ENCODE measurements around the gene CFAP69. TPM values are rescaled to one million over a fixed set of nuclear protein-coding genes. Genes with fewer than 3 reads are reported as not detected.

The CFAP69 gene
- total RNA-seq, 1 donor from 2014 or later: 1.8 TPM

DNA sequence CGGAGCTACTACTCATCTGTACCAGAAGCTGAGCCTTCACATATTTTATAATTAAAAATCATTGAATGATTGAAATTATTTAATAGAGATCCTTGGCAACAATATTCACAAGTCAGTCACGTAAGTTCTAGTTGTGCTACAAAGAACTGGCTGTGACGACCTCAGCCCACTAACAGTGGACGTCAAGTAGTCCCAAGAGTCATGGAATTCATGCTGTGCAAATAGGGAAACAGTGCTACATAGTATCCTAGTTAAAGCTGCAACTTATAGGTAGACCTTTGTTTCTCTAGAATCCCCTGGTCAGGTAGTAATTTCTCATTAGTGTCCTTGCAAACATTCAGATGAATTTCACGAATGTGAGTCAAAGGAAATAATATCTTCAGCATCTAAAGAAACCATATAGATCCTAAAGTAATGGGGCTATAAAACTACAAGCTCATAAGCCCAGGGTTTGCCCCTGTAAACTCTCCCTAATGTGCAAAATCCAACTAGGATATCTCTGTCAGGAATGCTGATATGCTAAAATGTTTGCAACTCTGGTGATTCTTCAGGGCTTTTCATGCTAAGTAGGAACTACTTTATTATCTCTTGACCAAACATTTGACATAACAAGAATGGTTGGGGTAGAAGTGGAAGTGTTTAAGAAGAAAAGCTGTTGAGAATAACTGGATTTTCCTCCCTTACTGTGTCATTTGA, 31.2 kb downstream of the CFAP69 start:
- Mint-ChIP-seq H3K9me3 (ENCODE audit: unreplicated experiment) (no peaks in the 10 kb centered on the region), H3K36me3 (ENCODE audit: low read depth, unreplicated experiment) (no peaks in the 10 kb centered on the region), H3K4me3 (ENCODE audit: unreplicated experiment) (no peak overlapping the region), H3K27me3 (ENCODE audit: unreplicated experiment) (no peaks in the 10 kb centered on the region), H3K4me1 (ENCODE audit: unreplicated experiment) (no peaks in the 10 kb centered on the region), H3K27ac (ENCODE audit: unreplicated experiment) (no peak overlapping the region)
- TF ChIP-seq, protein P1, sequence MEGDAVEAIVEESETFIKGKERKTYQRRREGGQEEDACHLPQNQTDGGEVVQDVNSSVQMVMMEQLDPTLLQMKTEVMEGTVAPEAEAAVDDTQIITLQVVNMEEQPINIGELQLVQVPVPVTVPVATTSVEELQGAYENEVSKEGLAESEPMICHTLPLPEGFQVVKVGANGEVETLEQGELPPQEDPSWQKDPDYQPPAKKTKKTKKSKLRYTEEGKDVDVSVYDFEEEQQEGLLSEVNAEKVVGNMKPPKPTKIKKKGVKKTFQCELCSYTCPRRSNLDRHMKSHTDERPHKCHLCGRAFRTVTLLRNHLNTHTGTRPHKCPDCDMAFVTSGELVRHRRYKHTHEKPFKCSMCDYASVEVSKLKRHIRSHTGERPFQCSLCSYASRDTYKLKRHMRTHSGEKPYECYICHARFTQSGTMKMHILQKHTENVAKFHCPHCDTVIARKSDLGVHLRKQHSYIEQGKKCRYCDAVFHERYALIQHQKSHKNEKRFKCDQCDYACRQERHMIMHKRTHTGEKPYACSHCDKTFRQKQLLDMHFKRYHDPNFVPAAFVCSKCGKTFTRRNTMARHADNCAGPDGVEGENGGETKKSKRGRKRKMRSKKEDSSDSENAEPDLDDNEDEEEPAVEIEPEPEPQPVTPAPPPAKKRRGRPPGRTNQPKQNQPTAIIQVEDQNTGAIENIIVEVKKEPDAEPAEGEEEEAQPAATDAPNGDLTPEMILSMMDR (IDR thresholded peaks at IDR 0.05; ENCODE audit: unreplicated experiment): no peak
- DNase-seq (ENCODE audit: low spot score): no peak

DNA sequence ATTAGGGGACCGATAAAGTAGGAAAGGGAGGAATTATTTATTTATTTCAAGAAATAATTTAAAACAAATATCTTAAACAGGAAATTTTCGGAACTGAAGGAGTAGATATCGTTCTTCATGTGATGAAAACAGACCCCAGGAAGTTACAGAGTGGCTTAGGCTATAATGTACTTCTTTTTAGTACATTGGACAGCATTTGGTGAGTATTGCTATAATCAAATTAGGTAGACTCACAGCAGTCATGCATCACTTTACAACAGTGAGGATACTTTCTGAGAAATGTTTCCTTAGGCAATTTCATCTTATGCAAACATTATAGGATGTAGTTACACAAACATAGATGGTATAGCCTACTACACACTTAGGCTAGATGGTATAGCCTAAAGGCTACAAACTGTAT, 43.2 kb downstream of the CFAP69 start:
- peaks cover 5% of the 10 kb centered on the region for H3K4me1 Mint-ChIP-seq (ENCODE audit: unreplicated experiment)
- H3K36me3 Mint-ChIP-seq (ENCODE audit: low read depth, unreplicated experiment): no peaks in the 10 kb centered on the region

DNA sequence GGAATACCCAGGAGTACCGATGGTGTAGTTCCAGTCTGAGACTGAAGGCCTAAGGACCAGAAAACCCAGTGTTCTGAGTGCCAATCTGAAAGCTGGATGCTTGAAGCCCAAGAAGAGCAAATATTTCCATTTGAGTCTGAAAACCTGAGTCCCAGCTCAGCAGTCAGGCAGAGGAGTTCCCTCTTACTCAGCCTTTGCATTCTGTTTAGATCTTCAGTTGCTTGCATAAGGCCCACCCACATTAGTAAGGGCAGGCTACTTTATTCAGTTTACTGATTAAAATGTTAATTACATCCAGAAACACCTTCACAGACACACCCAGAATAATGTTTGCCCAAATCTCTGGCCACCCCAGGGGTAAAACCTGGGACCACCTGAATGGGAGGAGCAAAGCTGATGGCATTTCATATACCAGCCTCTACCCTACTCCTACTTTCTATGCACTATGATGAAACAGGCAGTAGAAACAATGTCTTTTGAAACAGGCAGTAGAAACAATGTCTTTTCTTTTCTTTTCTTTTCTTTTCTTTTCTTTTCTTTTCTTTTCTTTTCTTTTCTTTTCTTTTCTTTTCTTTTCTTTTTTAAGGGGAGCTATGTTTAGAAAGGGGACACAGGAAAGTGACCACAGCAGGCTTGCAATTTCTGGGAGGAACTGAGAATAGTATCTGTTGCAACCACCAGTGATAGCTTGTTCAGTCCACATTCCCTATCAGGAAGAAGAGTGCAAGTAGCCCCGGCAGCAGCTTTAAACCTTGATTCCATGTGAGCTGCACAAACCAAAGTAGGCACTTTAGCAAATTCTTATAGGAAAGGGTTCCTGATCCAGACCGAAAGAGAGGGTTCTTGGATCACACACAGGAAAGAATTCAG, 45.5 kb downstream of the CFAP69 start:
- Mint-ChIP-seq H3K36me3 (ENCODE audit: low read depth, unreplicated experiment) (peaks cover 5% of the 10 kb centered on the region), H3K4me3 (ENCODE audit: unreplicated experiment) (no peak overlapping the region), H3K27ac (ENCODE audit: unreplicated experiment) (no peak overlapping the region), H3K9me3 (ENCODE audit: unreplicated experiment) (no peaks in the 10 kb centered on the region), H3K27me3 (ENCODE audit: unreplicated experiment) (no peaks in the 10 kb centered on the region), H3K4me1 (ENCODE audit: unreplicated experiment) (peaks cover 3% of the 10 kb centered on the region)
- no peak for DNase-seq (ENCODE audit: low spot score)
- TF ChIP-seq, protein P1 (IDR thresholded peaks at IDR 0.05; ENCODE audit: unreplicated experiment): no peak

More for the DNA sequence above, 43.2 kb downstream of the CFAP69 start:
- Mint-ChIP-seq H3K4me3 (ENCODE audit: unreplicated experiment) (no peak overlapping the region), H3K9me3 (ENCODE audit: unreplicated experiment) (no peaks in the 10 kb centered on the region), H3K27ac (ENCODE audit: unreplicated experiment) (no peak overlapping the region), H3K27me3 (ENCODE audit: unreplicated experiment) (no peaks in the 10 kb centered on the region)
- TF ChIP-seq, protein P1 (IDR thresholded peaks at IDR 0.05; ENCODE audit: unreplicated experiment): no peak
- DNase-seq (ENCODE audit: low spot score): no peak

DNA sequence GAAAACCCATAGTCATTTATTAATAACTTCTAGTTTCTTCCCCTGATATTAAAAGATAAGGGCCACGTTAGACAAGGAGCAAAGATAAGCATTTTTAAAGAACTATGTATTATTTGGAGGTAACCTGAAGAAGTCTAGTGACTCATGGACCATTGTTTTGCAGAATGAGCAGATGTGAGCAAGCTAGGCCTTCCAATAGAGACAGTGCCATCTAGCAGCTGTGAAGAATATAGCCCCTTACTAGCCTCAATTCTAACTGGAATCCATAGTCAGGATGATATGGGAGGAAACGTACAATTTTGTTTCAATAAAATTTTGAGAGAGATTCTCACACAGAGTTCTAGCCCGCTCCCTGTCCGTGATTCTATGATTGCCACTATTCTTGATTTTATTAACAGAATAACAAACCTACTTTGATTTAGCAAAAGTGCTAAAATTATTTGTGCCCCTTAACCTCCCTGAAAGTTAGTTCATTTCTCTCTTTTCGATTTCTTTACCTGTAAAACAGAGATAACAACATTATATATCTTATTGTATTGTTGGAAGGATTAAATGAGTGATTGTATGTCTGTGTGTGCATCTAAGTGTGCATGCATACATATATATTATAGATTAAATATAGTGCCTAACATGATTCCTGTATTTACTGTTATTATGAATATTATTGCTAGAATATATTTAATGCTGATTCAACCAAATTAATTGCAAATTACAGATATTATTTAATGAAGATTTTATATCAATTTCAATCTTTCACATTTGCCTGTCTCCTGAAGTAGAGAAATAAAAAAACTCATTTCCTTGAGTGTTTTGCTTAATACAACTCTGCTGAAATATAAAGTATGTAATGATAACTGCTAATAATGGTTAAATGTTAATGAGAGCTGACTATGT, 53.4 kb downstream of the CFAP69 start:
- TF ChIP-seq, protein P1 (IDR thresholded peaks at IDR 0.05; ENCODE audit: unreplicated experiment): no peak
- H3K9me3 Mint-ChIP-seq (ENCODE audit: unreplicated experiment): no peaks in the 10 kb centered on the region
- no peak overlapping the region for H3K4me3 Mint-ChIP-seq (ENCODE audit: unreplicated experiment)
- no peak overlapping the region for H3K27ac Mint-ChIP-seq (ENCODE audit: unreplicated experiment)
- peaks cover 2% of the 10 kb centered on the region for H3K4me1 Mint-ChIP-seq (ENCODE audit: unreplicated experiment)
- H3K27me3 Mint-ChIP-seq (ENCODE audit: unreplicated experiment): peaks cover 2% of the 10 kb centered on the region
- H3K36me3 Mint-ChIP-seq (ENCODE audit: low read depth, unreplicated experiment): peaks cover 2% of the 10 kb centered on the region
- DNase-seq (ENCODE audit: low spot score): no peak
